ENCODE data around the gene AFF3.

Gene AFF3

GRCh38 chr2:99903981-99904380 is 238.4 kb downstream of the AFF3 start:
- Histone ChIP-seq H3K9me3 (ENCODE audit: control insufficient read depth in 2 of 2, low read length in 2 of 2) (no peaks in the 10 kb centered on the region), H3K27me3 (ENCODE audit: control insufficient read depth in 1 of 2, insufficient read depth in 2 of 2, low read length in 2 of 2) (no peaks in the 10 kb centered on the region), H3K4me3 (ENCODE audit: low read length in 2 of 2) (no peak overlapping the region), H3K4me1 (ENCODE audit: control insufficient read depth, insufficient read depth, low read length) (no peaks in the 10 kb centered on the region), H3K9ac (ENCODE audit: low read length in 2 of 2) (no peak overlapping the region), H3K27ac (ENCODE audit: low read length) (no peak overlapping the region), H3K36me3 (ENCODE audit: control insufficient read depth in 2 of 2, insufficient read depth in 2 of 2, low read length in 2 of 2) (no peaks in the 10 kb centered on the region)

- Histone ChIP-seq H3K4me3 (ENCODE audit: low read length in 2 of 2) (no peak overlapping the region), H3K27ac (ENCODE audit: low read length) (no peak overlapping the region), H3K36me3 (ENCODE audit: control insufficient read depth in 2 of 2, insufficient read depth in 2 of 2, low read length in 2 of 2) (no peaks in the 10 kb centered on the region)
Measured at GRCh38 chr2:99900556-99900955, 241.8 kb downstream of the AFF3 start.

DNA sequence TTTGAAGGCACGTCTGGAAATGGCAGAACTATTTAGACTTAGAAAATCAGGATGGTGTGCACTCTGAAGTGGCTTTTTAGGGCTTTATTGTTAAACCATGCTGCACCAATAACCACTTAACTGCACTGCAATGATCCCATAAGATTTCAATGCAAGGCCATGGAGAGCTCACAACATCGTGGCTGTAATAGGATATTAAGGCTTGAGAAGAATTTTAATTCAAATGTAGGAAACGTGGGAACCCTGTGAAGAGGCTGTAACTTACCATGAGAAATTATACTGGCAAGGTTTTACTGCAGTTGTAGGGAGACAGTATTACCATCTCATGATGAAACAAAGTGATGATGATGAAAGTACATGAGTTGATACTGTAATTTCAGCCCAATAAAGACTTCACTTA is 242.5 kb downstream of the AFF3 start:
- H3K9me3 ChIP-seq (ENCODE audit: control insufficient read depth in 2 of 2, low read length in 2 of 2), result no peaks in the 10 kb centered on the region
- no peaks in the 10 kb centered on the region for H3K4me1 ChIP-seq (ENCODE audit: control insufficient read depth, insufficient read depth, low read length)
- no peaks in the 10 kb centered on the region for H3K36me3 ChIP-seq (ENCODE audit: control insufficient read depth in 2 of 2, insufficient read depth in 2 of 2, low read length in 2 of 2)
- H3K4me3 ChIP-seq (ENCODE audit: low read length in 2 of 2), result no peak overlapping the region
- no peak overlapping the region for H3K27ac ChIP-seq (ENCODE audit: low read length)
- no peak overlapping the region for H3K9ac ChIP-seq (ENCODE audit: low read length in 2 of 2)
- H3K27me3 ChIP-seq (ENCODE audit: control insufficient read depth in 1 of 2, insufficient read depth in 2 of 2, low read length in 2 of 2), result no peaks in the 10 kb centered on the region

More at GRCh38 chr2:99900556-99900955, 241.8 kb downstream of the AFF3 start:
- H3K9ac ChIP-seq (ENCODE audit: low read length in 2 of 2), result no peak overlapping the region
- H3K27me3 ChIP-seq (ENCODE audit: control insufficient read depth in 1 of 2, insufficient read depth in 2 of 2, low read length in 2 of 2), result no peaks in the 10 kb centered on the region
- no peaks in the 10 kb centered on the region for H3K9me3 ChIP-seq (ENCODE audit: control insufficient read depth in 2 of 2, low read length in 2 of 2)
- H3K4me1 ChIP-seq (ENCODE audit: control insufficient read depth, insufficient read depth, low read length), result no peaks in the 10 kb centered on the region

GRCh38 chr2:99899058-99899855 is 243.1 kb downstream of the AFF3 start:
- Histone ChIP-seq H3K36me3 (ENCODE audit: control insufficient read depth in 2 of 2, insufficient read depth in 2 of 2, low read length in 2 of 2) (no peaks in the 10 kb centered on the region), H3K4me3 (ENCODE audit: low read length in 2 of 2) (no peak overlapping the region)

DNA sequence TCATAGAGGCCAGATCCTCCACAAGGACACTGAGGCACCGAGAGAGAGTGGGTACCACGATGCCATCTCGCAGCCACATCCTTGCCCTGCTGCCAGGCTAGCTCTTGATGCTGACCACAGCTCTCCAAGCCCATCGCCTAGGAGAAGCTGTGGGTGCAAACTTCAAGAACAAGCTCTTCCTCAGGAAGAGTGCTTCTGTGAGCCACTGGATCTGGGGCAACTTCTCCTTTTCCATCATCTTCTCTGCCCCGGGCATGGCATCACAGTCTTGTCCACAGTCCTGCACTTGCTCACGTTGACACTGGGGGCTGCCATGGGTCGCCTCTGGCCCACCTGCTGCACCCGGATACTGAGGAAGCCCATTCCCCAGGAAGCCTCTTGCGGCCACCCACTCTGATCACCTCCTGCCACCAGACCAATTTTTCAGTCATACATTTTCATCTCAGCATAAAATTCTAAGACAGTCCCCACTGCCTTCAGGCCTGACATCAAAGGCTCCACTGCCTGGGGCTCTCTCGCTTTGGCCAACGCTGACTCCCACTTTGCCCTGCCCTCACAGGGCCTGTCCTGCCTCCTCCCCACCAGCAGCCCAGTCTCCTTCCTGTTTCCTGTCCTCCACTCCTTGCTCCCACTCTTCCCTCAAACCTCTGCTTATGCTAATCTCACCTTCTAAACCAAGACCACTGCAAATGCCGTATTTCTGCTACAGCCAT is 243.9 kb downstream of the AFF3 start:
- H3K27ac ChIP-seq (ENCODE audit: low read length), result no peak overlapping the region
- no peaks in the 10 kb centered on the region for H3K27me3 ChIP-seq (ENCODE audit: control insufficient read depth in 1 of 2, insufficient read depth in 2 of 2, low read length in 2 of 2)
- H3K4me1 ChIP-seq (ENCODE audit: control insufficient read depth, insufficient read depth, low read length), result no peaks in the 10 kb centered on the region
- no peak overlapping the region for H3K4me3 ChIP-seq (ENCODE audit: low read length in 2 of 2)
- H3K9ac ChIP-seq (ENCODE audit: low read length in 2 of 2), result no peak overlapping the region
- no peaks in the 10 kb centered on the region for H3K36me3 ChIP-seq (ENCODE audit: control insufficient read depth in 2 of 2, insufficient read depth in 2 of 2, low read length in 2 of 2)
- no peaks in the 10 kb centered on the region for H3K9me3 ChIP-seq (ENCODE audit: control insufficient read depth in 2 of 2, low read length in 2 of 2)

More at GRCh38 chr2:99899058-99899855, 243.1 kb downstream of the AFF3 start:
- H3K27ac ChIP-seq (ENCODE audit: low read length), result no peak overlapping the region
- no peaks in the 10 kb centered on the region for H3K27me3 ChIP-seq (ENCODE audit: control insufficient read depth in 1 of 2, insufficient read depth in 2 of 2, low read length in 2 of 2)
- H3K9me3 ChIP-seq (ENCODE audit: control insufficient read depth in 2 of 2, low read length in 2 of 2), result no peaks in the 10 kb centered on the region
- no peaks in the 10 kb centered on the region for H3K4me1 ChIP-seq (ENCODE audit: control insufficient read depth, insufficient read depth, low read length)
- H3K9ac ChIP-seq (ENCODE audit: low read length in 2 of 2), result no peak overlapping the region

- Histone ChIP-seq H3K4me3 (ENCODE audit: low read length in 2 of 2) (no peak overlapping the region), H3K27me3 (ENCODE audit: control insufficient read depth in 1 of 2, insufficient read depth in 2 of 2, low read length in 2 of 2) (no peaks in the 10 kb centered on the region), H3K36me3 (ENCODE audit: control insufficient read depth in 2 of 2, insufficient read depth in 2 of 2, low read length in 2 of 2) (no peaks in the 10 kb centered on the region), H3K9ac (ENCODE audit: low read length in 2 of 2) (no peak overlapping the region), H3K27ac (ENCODE audit: low read length) (no peak overlapping the region), H3K9me3 (ENCODE audit: control insufficient read depth in 2 of 2, low read length in 2 of 2) (no peaks in the 10 kb centered on the region), H3K4me1 (ENCODE audit: control insufficient read depth, insufficient read depth, low read length) (no peaks in the 10 kb centered on the region)
Measured at GRCh38 chr2:99891428-99891780, 251.0 kb downstream of the AFF3 start.

DNA sequence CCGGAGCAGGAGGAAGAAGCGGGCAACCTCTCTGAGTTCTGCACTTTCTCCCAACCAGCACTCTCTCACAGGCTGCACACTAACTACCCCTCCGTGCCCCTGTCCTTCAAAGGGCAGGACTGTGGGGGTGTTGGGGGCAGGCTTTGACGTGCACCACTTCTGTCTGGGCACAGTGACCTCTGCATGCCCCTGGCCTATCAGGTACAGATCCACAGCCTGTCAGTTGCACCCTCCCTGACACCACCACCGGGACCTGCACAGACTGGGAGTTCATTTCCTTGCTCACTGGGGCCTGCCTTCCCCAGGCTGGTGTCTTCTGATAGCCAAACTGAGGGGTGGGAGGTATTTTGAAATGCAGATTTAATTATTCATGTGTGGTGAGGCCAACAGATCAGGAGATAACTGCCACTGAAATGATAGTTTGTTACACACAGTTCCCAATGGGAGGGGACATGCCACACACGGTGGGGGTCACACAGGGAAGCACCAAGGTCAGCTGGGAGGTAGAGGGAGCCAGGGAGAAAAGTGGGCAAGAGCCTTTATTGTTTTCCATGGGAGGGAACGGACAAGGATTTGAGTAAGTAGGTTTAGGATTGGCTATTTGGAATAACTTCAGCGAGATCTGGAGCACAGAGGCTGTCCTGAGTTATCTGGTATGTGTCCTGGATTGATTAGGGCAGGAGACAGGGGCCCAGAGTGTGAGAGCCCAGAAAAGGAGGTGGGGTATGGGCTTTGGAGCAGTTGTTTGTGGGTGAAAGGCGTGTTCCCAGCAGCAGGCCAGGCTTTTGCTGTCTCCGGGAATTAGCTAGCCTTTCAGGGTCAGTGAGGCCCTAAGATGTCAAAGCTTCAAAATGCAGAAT is 251.6 kb downstream of the AFF3 start:
- Histone ChIP-seq H3K9ac (ENCODE audit: low read length in 2 of 2) (no peak overlapping the region), H3K27ac (ENCODE audit: low read length) (no peak overlapping the region), H3K27me3 (ENCODE audit: control insufficient read depth in 1 of 2, insufficient read depth in 2 of 2, low read length in 2 of 2) (no peaks in the 10 kb centered on the region)

GRCh38 chr2:99888617-99889016 is 253.8 kb downstream of the AFF3 start:
- Histone ChIP-seq H3K4me3 (ENCODE audit: low read length in 2 of 2) (no peak overlapping the region), H3K4me1 (ENCODE audit: control insufficient read depth, insufficient read depth, low read length) (no peaks in the 10 kb centered on the region), H3K27me3 (ENCODE audit: control insufficient read depth in 1 of 2, insufficient read depth in 2 of 2, low read length in 2 of 2) (no peaks in the 10 kb centered on the region), H3K27ac (ENCODE audit: low read length) (no peak overlapping the region), H3K36me3 (ENCODE audit: control insufficient read depth in 2 of 2, insufficient read depth in 2 of 2, low read length in 2 of 2) (no peaks in the 10 kb centered on the region), H3K9me3 (ENCODE audit: control insufficient read depth in 2 of 2, low read length in 2 of 2) (no peaks in the 10 kb centered on the region), H3K9ac (ENCODE audit: low read length in 2 of 2) (no peak overlapping the region)

More for the DNA sequence above, 251.6 kb downstream of the AFF3 start:
- Histone ChIP-seq H3K4me1 (ENCODE audit: control insufficient read depth, insufficient read depth, low read length) (no peaks in the 10 kb centered on the region), H3K9me3 (ENCODE audit: control insufficient read depth in 2 of 2, low read length in 2 of 2) (no peaks in the 10 kb centered on the region), H3K36me3 (ENCODE audit: control insufficient read depth in 2 of 2, insufficient read depth in 2 of 2, low read length in 2 of 2) (no peaks in the 10 kb centered on the region), H3K4me3 (ENCODE audit: low read length in 2 of 2) (no peak overlapping the region)

DNA sequence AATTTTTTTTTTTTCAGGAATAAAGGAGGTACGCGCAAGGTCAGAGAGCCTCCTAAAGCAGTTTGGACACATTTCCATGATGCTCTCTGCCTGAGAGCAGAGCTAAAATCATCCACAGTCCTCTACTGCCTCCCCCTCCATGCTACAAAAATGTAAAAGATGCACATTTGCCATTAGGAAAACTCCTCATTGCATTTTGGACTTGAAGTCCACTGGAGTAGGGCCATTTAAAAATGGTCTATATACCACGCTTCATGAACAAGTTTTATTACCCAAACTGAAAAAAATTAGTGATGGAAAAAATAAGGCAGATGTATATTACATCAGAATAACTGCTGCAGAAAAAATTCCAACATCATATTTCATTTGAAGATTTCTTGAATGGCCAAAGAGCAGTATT is 256.0 kb downstream of the AFF3 start:
- no peaks in the 10 kb centered on the region for H3K27me3 ChIP-seq (ENCODE audit: control insufficient read depth in 1 of 2, insufficient read depth in 2 of 2, low read length in 2 of 2)
- H3K36me3 ChIP-seq (ENCODE audit: control insufficient read depth in 2 of 2, insufficient read depth in 2 of 2, low read length in 2 of 2), result no peaks in the 10 kb centered on the region
- H3K4me1 ChIP-seq (ENCODE audit: control insufficient read depth, insufficient read depth, low read length), result no peaks in the 10 kb centered on the region

DNA sequence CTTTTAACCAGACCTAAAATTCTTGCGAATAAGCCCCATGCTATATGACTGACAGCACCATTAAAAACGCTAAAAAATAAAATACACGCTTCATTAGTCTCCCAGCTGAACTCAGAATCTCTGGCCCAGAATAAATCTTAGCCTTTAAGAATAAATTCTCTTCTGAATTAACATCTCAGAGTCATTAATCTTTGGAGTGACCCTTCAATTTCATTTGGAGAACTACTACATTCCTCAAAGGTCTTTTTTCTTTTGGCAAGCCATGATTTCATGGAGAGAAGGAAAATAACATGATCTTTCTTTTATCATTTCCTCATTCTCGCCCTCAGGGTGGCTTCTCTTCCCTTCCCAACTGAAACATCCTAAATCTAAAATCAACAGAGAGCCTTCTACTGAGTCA is 259.0 kb downstream of the AFF3 start:
- H3K4me1 ChIP-seq (ENCODE audit: control insufficient read depth, insufficient read depth, low read length), result no peaks in the 10 kb centered on the region
- H3K27me3 ChIP-seq (ENCODE audit: control insufficient read depth in 1 of 2, insufficient read depth in 2 of 2, low read length in 2 of 2), result no peaks in the 10 kb centered on the region
- H3K4me3 ChIP-seq (ENCODE audit: low read length in 2 of 2), result no peak overlapping the region
- no peak overlapping the region for H3K27ac ChIP-seq (ENCODE audit: low read length)
- no peak overlapping the region for H3K9ac ChIP-seq (ENCODE audit: low read length in 2 of 2)
- no peaks in the 10 kb centered on the region for H3K9me3 ChIP-seq (ENCODE audit: control insufficient read depth in 2 of 2, low read length in 2 of 2)
- no peaks in the 10 kb centered on the region for H3K36me3 ChIP-seq (ENCODE audit: control insufficient read depth in 2 of 2, insufficient read depth in 2 of 2, low read length in 2 of 2)

More for the DNA sequence above, 256.0 kb downstream of the AFF3 start:
- Histone ChIP-seq H3K9ac (ENCODE audit: low read length in 2 of 2) (no peak overlapping the region), H3K9me3 (ENCODE audit: control insufficient read depth in 2 of 2, low read length in 2 of 2) (no peaks in the 10 kb centered on the region), H3K4me3 (ENCODE audit: low read length in 2 of 2) (no peak overlapping the region), H3K27ac (ENCODE audit: low read length) (no peak overlapping the region)
